ENCODE results near the gene PHF21A. TPM values are rescaled to one million over a fixed set of nuclear protein-coding genes. Genes with fewer than 3 reads are reported as not detected.

The PHF21A gene
- total and polyA plus RNA-seq, 12 donors: 9.6 to 48.0 (median 35.9) TPM

DNA sequence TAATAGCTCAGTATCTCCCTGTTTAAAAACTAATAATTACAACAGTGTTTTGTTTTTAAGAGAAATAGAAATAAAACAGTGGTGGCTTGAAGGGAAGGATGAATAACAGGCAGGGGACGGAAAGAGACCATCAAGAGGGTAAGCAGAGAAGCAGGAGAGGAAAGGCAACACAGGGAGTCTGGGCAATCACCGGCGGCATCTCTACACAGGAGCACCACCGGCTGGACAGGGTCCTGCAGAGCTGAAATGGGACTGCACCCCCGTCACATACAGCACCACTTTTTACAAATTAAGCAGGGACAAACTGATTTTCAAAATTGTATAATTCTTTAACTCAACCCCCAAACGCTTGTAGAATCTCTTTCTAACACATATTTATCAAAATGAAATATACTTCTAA is 18.4 kb downstream of the PHF21A start:
- Histone ChIP-seq H3K9me3 (no peaks in the 10 kb centered on the region), H3K4me1 (peaks cover 7 to 98% (median 69%) of the 10 kb centered on the region in 9 donors), H3K4me3 (no peak overlapping the region), H3K27me3 (no peaks in the 10 kb centered on the region), H3K27ac (no peak overlapping the region), H3K36me3 (no peaks in the 10 kb centered on the region)
- TF ChIP-seq, protein P1, sequence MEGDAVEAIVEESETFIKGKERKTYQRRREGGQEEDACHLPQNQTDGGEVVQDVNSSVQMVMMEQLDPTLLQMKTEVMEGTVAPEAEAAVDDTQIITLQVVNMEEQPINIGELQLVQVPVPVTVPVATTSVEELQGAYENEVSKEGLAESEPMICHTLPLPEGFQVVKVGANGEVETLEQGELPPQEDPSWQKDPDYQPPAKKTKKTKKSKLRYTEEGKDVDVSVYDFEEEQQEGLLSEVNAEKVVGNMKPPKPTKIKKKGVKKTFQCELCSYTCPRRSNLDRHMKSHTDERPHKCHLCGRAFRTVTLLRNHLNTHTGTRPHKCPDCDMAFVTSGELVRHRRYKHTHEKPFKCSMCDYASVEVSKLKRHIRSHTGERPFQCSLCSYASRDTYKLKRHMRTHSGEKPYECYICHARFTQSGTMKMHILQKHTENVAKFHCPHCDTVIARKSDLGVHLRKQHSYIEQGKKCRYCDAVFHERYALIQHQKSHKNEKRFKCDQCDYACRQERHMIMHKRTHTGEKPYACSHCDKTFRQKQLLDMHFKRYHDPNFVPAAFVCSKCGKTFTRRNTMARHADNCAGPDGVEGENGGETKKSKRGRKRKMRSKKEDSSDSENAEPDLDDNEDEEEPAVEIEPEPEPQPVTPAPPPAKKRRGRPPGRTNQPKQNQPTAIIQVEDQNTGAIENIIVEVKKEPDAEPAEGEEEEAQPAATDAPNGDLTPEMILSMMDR (IDR thresholded peaks at IDR 0.05): no peak
- ATAC-seq: no peak
- WGBS, 2 donors: 76 to 88% methylated on average over 6 of the region's 6 CpGs
- DNase-seq: no peak
- intact Hi-C loops (cut with DNase I): no loop called here

DNA sequence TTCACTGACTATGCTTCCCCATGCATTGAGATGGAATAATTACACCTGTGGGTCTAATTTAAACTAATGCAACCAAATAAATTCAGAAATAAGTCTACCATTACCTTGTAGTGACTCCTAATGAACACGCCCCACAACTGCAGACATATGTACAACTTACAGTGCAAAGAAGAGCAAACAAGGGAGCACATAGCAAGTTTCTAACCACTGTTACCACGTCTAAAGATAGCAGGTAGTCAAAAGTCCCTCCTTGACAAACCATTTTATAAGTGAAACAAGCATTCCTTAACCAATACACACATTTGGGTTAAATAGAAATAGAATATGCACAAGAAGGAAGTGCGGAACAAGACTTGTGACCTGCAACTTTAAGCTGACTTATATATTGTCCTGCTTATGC is 20.6 kb downstream of the PHF21A start:
- Histone ChIP-seq H3K4me3 (peak overlapping the region in 3 of 10 donors; percentile 8 to 24 (median 18)), H3K27me3 (no peaks in the 10 kb centered on the region), H3K9me3 (no peaks in the 10 kb centered on the region), H3K4me1 (peaks cover 7 to 88% (median 61%) of the 10 kb centered on the region in 9 donors), H3K27ac (peak overlapping the region in 5 of 10 donors; percentile 1 to 81 (median 67)), H3K36me3 (no peaks in the 10 kb centered on the region)
- 80 to 81% methylated on average over 3 of the region's 3 CpGs for WGBS, 2 donors
- TF ChIP-seq, protein P1 (IDR thresholded peaks at IDR 0.05): no peak
- DNase-seq: no peak
- no peak for ATAC-seq
- intact Hi-C loops (cut with DNase I): no loop called here

DNA sequence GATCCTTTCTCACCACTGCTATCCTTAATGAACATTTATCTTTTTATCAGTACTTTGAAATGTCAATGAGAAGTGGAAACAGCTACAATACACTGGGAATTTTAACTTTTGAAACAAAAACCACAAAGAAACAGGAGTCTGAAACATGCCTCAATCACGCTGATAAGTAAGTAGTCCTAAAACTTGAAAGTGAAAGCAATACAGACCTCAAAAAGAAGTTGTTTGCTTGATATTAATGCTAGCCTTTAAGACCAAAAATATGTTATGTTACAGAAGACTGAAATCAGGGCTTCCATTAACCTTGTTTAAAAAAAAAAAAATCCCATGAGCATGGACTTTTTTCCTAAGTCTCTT is 21.3 kb downstream of the PHF21A start:
- no peak for DNase-seq
- peak overlapping the region in 8 of 10 donors; percentile 4 to 36 (median 21) for H3K4me3 ChIP-seq
- peak in 1 of 8 donors; percentile 31 for ATAC-seq
- intact Hi-C loops (cut with DNase I): no loop called here
- peaks cover 1 to 80% (median 53%) of the 10 kb centered on the region in 9 donors for H3K4me1 ChIP-seq
- TF ChIP-seq, protein P1 (IDR thresholded peaks at IDR 0.05): no peak
- no peaks in the 10 kb centered on the region for H3K9me3 ChIP-seq
- H3K27ac ChIP-seq: peak overlapping the region in 9 of 10 donors; percentile 1 to 81 (median 56)
- H3K36me3 ChIP-seq: no peaks in the 10 kb centered on the region
- 26 to 39% methylated on average over 1 of the region's 1 CpG for WGBS, 2 donors
- no peaks in the 10 kb centered on the region for H3K27me3 ChIP-seq

DNA sequence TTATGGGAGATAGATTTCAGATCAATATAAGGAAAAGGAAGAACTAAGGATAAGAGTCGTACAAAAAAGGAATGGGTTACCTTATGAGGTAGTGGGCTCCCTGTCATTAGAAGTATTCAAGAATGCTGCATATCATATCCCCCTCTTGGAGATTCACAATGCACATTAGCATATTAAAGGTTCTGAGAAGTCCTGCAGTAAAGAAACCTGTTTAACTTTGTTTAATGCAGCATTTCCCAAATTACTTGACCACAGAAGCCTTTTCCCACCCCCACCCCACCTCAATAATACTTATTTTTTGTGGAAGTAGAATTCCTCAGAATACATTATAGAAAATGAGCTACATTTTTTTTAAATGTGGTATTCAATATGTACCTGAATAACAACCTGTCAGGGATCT is 30.9 kb downstream of the PHF21A start:
- H3K4me1 ChIP-seq: peaks cover 0 to 2% (median 0%) of the 10 kb centered on the region in 9 donors
- ATAC-seq (no peak), DNase-seq (no peak)
- H3K27me3 ChIP-seq: no peaks in the 10 kb centered on the region
- H3K36me3 ChIP-seq: peaks cover 0 to 54% (median 4%) of the 10 kb centered on the region in 9 donors
- intact Hi-C loops (cut with DNase I): no loop called here
- no peak overlapping the region for H3K4me3 ChIP-seq
- 93 to 95% methylated on average over 1 of the region's 1 CpG for whole genome bisulfite sequencing, 2 donors
- TF ChIP-seq, protein P1 (IDR thresholded peaks at IDR 0.05): no peak
- no peaks in the 10 kb centered on the region for H3K9me3 ChIP-seq
- no peak overlapping the region for H3K27ac ChIP-seq

Measured in heart right ventricle (tissue), 16 donors.